OCI-LY3 (cell line): ENCODE data around the gene HIF3A.

Source experiments
- H2AFZ ChIP-seq: fragments of 200-600, 300-600 bp; shearing (Covaris generic); 2 replicates; pipeline ENCODE4 v1.6.0; 2014; ENCODE audit warnings: antibody characterized with exemption, low read depth, low read length
- H3K27ac ChIP-seq: fragments of 200-600, 300-600 bp; sonication (generic); 2 replicates; pipeline ENCODE4 v1.5.1; 2014; ENCODE audit warnings: mild to moderate bottlenecking, low read length, moderate library complexity, mixed read lengths
- H3K27me3 ChIP-seq: fragments of 200-600, 300-600 bp; sonication (generic); 2 replicates; pipeline ENCODE4 v1.6.1; 2014; ENCODE audit warnings: low read depth, low read length, mixed read lengths
- H3K36me3 ChIP-seq: fragments of 200-600, 300-600 bp; sonication (generic); replicated peaks from 2 replicates; pipeline ENCODE3; 2014; ENCODE audit warnings: low read depth, low read length, mixed read lengths
- H3K4me1 ChIP-seq: fragments of 300-600, 200-600 bp; sonication (generic); 2 replicates; pipeline ENCODE4 v1.6.1; 2014; ENCODE audit warnings: low read length, mixed read lengths
- H3K4me2 ChIP-seq: fragments of 200-600, 300-600 bp; sonication (generic); 2 replicates; pipeline ENCODE4 v1.6.1; 2014; ENCODE audit warnings: low read length, mixed read lengths
- H3K4me3 ChIP-seq: fragments of 300-600, 200-600 bp; sonication (generic); 2 replicates; pipeline ENCODE4 v1.5.1; 2014; ENCODE audit warnings: antibody characterized with exemption, mild to moderate bottlenecking, low read length, moderate library complexity
- H3K79me2 ChIP-seq: fragments of 300-600, 200-600 bp; shearing (Covaris generic); 2 replicates; pipeline ENCODE4 v1.6.1; 2014; ENCODE audit warnings: mild to moderate bottlenecking, low read length, mixed read lengths
- H3K9ac ChIP-seq: fragments of 300-600, 200-600 bp; shearing (Covaris generic); 2 replicates; pipeline ENCODE4 v1.6.0; 2014; ENCODE audit warnings: mild to moderate bottlenecking, low read length, moderate library complexity
- H3K9me3 ChIP-seq: fragments of 200-600, 300-600 bp; shearing (Covaris generic); 2 replicates; pipeline ENCODE4 v1.6.1; 2014; ENCODE audit warnings: low read length, mixed read lengths; ENCODE audit not compliant: insufficient read depth
- H4K20me1 ChIP-seq: fragments of 200-600, 300-600 bp; sonication (generic); 2 replicates; pipeline ENCODE4 v1.6.1; 2016; ENCODE audit warnings: low read length, mixed read lengths; ENCODE audit not compliant: insufficient read depth
- CTCF ChIP-seq: fragments of 200-600, 300-600 bp; sonication (generic); IDR thresholded peaks from 2 replicates; pipeline ENCODE4 v1.5.1; 2014; ENCODE audit warnings: antibody characterized with exemption, low read length, low read depth
- EZH2phosphoT487 ChIP-seq: fragments of 200-600 bp; shearing (Covaris generic); IDR thresholded peaks from 2 replicates; pipeline ENCODE4 v1.6.1; 2018; ENCODE audit warnings: antibody characterized with exemption, mixed run types, low read depth

HIF3A gene

GRCh38 chr19:46299004-46299509 lies 2.2 kb downstream of the HIF3A start:
- Histone ChIP-seq H3K27me3 (peaks cover 9% of the 10 kb centered on the region; the same call in 1 of the 2 replicates), H3K79me2 (no peaks in the 10 kb centered on the region), H3K27ac (no peak overlapping the region), H2AFZ (0 out of 2 replicates have a peak overlapping the region, but pooled peaks have one; percentile 21), H3K4me2 (no peak overlapping the region), H3K4me1 (no peaks in the 10 kb centered on the region), H3K4me3 (no peak overlapping the region), H3K9me3 (no peaks in the 10 kb centered on the region), H4K20me1 (no peaks in the 10 kb centered on the region), H3K9ac (no peak overlapping the region), H3K36me3 (no peaks in the 10 kb centered on the region)
- TF ChIP-seq CTCF (no peak), EZH2phosphoT487 (no peak)

- Histone ChIP-seq H3K36me3 (no peaks in the 10 kb centered on the region), H2AFZ (no peak overlapping the region), H4K20me1 (no peaks in the 10 kb centered on the region), H3K9me3 (no peaks in the 10 kb centered on the region), H3K9ac (no peak overlapping the region), H3K27me3 (peaks cover 9% of the 10 kb centered on the region; the same call in 1 of the 2 replicates), H3K4me1 (no peaks in the 10 kb centered on the region), H3K4me3 (no peak overlapping the region), H3K79me2 (no peaks in the 10 kb centered on the region), H3K4me2 (no peak overlapping the region), H3K27ac (no peak overlapping the region)
- no peak for TF ChIP-seq CTCF
- TF ChIP-seq EZH2phosphoT487: no peak
Measured at GRCh38 chr19:46299695-46300094, 2.9 kb downstream of the HIF3A start.

- no peak overlapping the region for H2AFZ ChIP-seq
- no peak overlapping the region for H3K4me3 ChIP-seq
Measured at GRCh38 chr19:46303322-46303690, 6.5 kb downstream of the HIF3A start.

More at GRCh38 chr19:46303322-46303690, 6.5 kb downstream of the HIF3A start:
- Histone ChIP-seq H4K20me1 (no peaks in the 10 kb centered on the region), H3K79me2 (no peaks in the 10 kb centered on the region), H3K4me1 (no peaks in the 10 kb centered on the region), H3K36me3 (no peaks in the 10 kb centered on the region), H3K27me3 (0 out of 2 replicates have a peak, but pooled peaks cover 4% of the 10 kb centered on the region), H3K9ac (no peak overlapping the region), H3K27ac (no peak overlapping the region), H3K4me2 (no peak overlapping the region), H3K9me3 (no peaks in the 10 kb centered on the region)
- no peak for TF ChIP-seq CTCF
- TF ChIP-seq EZH2phosphoT487: no peak
